ENCODE data around the gene WDR7.

Gene WDR7

DNA sequence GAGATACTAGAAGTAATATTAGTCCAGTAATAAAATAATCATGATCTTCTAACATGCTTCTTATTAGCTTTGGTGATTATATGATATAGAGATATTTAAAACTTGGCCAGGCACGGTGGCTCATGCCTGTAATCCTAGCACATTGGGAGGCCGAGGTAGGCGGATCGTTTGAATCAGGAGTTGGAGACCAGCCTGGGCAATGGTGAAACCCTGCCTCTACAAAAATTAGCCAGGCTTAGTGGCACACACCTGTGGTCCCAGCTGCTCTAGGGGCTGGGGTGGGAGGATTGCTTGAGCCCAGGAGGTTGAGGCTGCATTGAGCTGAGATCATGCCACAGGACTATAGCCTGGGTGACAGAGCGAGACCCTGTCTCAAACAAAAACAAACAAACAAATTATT, 87.0 kb downstream of the WDR7 start:
- H3K4me3 ChIP-seq (ENCODE audit: low read depth, low read length) = no peak overlapping the region
- TF ChIP-seq, protein P1, sequence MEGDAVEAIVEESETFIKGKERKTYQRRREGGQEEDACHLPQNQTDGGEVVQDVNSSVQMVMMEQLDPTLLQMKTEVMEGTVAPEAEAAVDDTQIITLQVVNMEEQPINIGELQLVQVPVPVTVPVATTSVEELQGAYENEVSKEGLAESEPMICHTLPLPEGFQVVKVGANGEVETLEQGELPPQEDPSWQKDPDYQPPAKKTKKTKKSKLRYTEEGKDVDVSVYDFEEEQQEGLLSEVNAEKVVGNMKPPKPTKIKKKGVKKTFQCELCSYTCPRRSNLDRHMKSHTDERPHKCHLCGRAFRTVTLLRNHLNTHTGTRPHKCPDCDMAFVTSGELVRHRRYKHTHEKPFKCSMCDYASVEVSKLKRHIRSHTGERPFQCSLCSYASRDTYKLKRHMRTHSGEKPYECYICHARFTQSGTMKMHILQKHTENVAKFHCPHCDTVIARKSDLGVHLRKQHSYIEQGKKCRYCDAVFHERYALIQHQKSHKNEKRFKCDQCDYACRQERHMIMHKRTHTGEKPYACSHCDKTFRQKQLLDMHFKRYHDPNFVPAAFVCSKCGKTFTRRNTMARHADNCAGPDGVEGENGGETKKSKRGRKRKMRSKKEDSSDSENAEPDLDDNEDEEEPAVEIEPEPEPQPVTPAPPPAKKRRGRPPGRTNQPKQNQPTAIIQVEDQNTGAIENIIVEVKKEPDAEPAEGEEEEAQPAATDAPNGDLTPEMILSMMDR (IDR thresholded peaks at IDR 0.05; ENCODE audit: borderline replicate concordance, insufficient read depth, low read depth, low read length) = no peak

DNA sequence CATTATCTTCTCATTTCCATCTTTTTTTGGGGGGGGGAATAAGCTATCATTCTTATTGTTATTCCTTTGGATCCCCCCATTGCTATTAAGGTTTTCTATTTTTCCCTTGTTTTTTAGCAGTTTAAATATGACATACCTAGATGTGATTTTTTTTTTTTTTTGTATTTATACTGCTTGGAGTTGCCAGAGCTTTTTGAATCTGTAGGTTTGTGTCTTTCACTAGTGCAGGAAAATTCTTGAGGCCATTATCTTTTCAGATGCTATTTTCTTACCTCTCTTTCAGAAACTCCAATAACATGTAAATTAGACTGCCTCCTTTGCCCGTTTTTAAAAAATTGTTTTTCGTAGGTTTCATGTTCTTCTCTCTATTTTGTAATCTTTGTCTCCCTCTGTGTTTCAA, 88.6 kb downstream of the WDR7 start:
- TF ChIP-seq, protein P1 (IDR thresholded peaks at IDR 0.05; ENCODE audit: borderline replicate concordance, insufficient read depth, low read depth, low read length) = no peak
- H3K4me3 ChIP-seq (ENCODE audit: low read depth, low read length) = no peak overlapping the region

DNA sequence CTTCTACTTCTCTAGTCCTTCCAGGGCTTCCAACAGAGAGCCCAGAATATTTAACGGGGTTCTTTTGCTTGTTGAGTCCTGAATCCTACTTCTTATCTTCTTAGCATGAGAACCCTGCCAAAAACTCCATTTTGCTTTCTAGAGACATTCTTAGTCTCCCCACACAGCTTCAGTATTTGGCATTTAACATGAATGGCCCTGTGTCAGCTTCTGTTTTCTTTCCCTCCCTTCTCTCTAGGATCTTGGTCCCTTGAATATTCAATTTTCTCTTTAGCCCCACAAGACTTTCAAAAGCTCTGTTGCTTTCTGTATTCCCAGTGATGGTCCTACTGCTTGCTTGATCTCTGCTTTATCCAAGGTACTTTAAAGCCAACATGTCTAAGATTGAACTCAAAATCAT, 89.5 kb downstream of the WDR7 start:
- TF ChIP-seq, protein P1 (IDR thresholded peaks at IDR 0.05; ENCODE audit: borderline replicate concordance, insufficient read depth, low read depth, low read length) = no peak
- no peak overlapping the region for H3K4me3 ChIP-seq (ENCODE audit: low read depth, low read length)

DNA sequence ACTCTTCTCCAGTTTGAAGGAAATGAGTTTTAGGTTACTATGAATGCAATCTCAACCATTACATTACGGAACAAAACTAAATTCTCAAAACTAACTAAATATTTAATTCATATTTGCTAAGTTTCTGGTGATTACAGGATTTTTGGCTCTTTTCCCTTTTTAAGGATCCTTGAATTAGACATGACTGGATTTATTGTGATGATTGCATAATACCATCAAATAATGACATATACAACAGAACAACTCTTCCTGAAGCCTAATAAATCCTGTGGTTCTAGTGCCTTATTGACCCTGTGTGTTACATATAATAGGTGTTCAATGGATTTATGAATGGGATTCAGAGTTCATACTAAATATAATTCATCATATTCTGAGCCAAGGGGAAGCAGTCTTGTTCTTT, 90.5 kb downstream of the WDR7 start:
- TF ChIP-seq, protein P1 (IDR thresholded peaks at IDR 0.05; ENCODE audit: borderline replicate concordance, insufficient read depth, low read depth, low read length) = no peak
- no peak overlapping the region for H3K4me3 ChIP-seq (ENCODE audit: low read depth, low read length)

DNA sequence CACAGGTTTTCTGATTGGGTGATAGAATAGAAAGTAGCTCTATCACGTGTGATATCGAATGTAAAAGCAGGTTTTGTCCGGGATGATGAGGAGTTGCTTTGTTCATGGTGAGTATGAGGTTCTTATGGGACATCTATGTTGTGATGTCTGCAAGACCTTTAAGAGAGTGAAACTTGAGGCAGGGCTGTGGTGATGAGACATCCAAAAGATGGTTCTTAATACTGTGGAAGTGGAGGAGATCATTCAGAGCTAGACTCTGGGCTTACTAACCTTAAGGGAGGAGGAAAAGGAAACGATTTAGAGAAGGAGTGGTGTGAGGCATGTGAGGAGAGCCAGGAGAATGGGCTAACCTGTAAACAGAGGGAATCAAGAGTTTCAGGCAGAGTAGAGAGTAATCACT, 92.0 kb downstream of the WDR7 start:
- TF ChIP-seq, protein P1 (IDR thresholded peaks at IDR 0.05; ENCODE audit: borderline replicate concordance, insufficient read depth, low read depth, low read length) = no peak
- H3K4me3 ChIP-seq (ENCODE audit: low read depth, low read length) = no peak overlapping the region

DNA sequence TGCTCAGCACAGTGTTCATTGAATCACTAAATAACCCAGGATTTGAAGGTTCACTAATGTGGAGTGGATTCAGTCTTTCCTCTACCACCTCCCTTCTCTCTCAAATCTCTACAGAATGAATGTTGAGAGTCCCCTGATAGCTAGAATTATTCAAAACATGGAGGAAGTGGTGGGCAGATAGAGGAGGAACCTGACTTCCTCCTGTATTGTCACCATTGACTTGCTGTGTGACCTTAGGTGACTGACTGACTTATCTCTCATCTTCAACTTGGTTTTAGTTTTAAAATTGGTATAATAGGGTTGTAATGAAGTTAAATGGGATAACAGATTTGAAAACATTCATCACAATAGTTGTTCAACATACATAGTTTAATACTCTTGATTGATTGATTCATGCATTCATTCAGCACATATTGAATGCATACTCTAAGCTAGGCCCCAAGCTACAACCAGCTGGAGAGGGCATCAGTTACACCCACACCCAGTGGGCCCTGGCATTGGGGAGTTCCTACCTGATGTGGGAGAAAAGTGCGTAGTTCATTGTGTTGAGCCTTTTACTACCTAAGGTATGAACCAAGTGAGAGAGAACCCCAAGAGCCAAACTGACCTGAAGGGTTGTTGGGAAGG, 96.0 kb downstream of the WDR7 start:
- TF ChIP-seq, protein P1 (IDR thresholded peaks at IDR 0.05; ENCODE audit: borderline replicate concordance, insufficient read depth, low read depth, low read length) = no peak
- H3K4me3 ChIP-seq (ENCODE audit: low read depth, low read length) = no peak overlapping the region

DNA sequence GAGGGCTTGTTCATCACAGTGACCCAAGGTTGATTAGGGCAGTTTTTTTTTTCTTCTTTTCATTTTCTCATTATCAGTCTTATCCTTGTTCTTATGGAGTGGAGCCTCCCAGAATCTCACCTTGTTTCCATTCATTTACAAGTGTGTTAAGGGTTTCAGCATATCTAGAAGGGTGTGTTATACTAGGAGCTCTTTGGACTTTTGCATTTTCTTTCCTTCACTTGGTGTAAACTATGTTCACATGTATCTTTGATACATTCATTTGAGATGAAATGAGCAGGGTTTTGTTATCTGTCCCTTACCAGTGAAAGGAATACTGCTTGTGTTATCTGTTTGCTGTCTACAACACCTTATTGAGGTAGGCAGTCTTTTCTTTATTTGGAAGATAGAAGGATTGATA, 96.7 kb downstream of the WDR7 start:
- H3K4me3 ChIP-seq (ENCODE audit: low read depth, low read length) = no peak overlapping the region
- TF ChIP-seq, protein P1 (IDR thresholded peaks at IDR 0.05; ENCODE audit: borderline replicate concordance, insufficient read depth, low read depth, low read length) = no peak

All from GM12875 (cell line).